HCT116 (cell line): Measurements from ENCODE around the gene SAMD14.

Experiments used
- EZH2 ChIP-seq: fragments of 200-600 bp; sonication (generic); IDR thresholded peaks from 2 replicates; pipeline ENCODE4 v1.6.1; 2017; ENCODE audit warnings: antibody characterized with exemption, mixed run types
- POLR2AphosphoS5 ChIP-seq: IDR thresholded peaks from 2 replicates; pipeline ENCODE4 v1.6.1; 2011; ENCODE audit warnings: mild to moderate bottlenecking, low read depth, low read length, moderate library complexity
- SP1 ChIP-seq: IDR thresholded peaks from 2 replicates; pipeline ENCODE4 v1.6.1; 2012; ENCODE audit warnings: low read depth
- YY1 ChIP-seq: IDR thresholded peaks from 2 replicates; pipeline ENCODE4 v1.6.1; 2011; ENCODE audit warnings: low read length, low read depth, moderate library complexity, mild to moderate bottlenecking; ENCODE audit not compliant: insufficient replicate concordance; ENCODE audit errors: extremely low read depth
- ZNF274 ChIP-seq: fragments of 200-500 bp; sonication (Bioruptor generic); IDR thresholded peaks from 2 replicates; pipeline ENCODE4 v1.6.1; 2014; ENCODE audit warnings: mild to moderate bottlenecking, low read depth, low read length, inconsistent platforms
- TF ChIP-seq, protein P1 (sequence below), 3 experiments: fragments of 200-600 bp in 1 of 3; sonication (generic) in 1 of 3; IDR thresholded peaks in 2 of 3; conservative IDR thresholded peaks in 1 of 3; 2 replicates each; pipeline ENCODE4 v1.5.1; 2012 to 2017; ENCODE audit warnings: low read depth in 2 of 3, low read length in 2 of 3, antibody characterized with exemption in 1 of 3, borderline replicate concordance in 1 of 3, control low read depth in 1 of 3, mild to moderate bottlenecking in 1 of 3, mixed read lengths in 1 of 3, mixed run types in 1 of 3, moderate library complexity in 1 of 3; ENCODE audit not compliant: insufficient read depth in 1 of 3
- TF ChIP-seq, protein P2 (sequence below): IDR thresholded peaks from 2 replicates; pipeline ENCODE4 v1.6.1; 2012; ENCODE audit warnings: low read depth

DNA sequence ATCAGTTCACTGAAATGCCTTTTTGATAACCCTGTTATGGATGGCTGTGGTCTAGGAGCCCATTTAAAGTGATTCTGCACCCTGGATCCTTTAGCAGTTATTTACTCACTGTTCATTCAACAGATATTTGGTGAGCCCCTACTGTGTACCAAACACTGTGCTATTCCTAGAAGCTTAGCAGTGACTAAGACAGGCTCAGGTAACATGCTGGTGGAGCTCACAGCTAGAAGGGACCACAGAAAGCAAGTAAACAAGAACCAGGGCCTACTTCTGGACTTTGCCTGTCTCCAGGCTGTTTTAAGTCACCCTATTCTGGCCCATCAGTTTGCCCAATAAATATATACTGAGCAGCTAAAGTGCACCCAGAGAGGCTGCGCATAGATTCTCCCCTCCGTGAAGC, 63.0 kb downstream of the SAMD14 start:
- TF ChIP-seq, protein P1, sequence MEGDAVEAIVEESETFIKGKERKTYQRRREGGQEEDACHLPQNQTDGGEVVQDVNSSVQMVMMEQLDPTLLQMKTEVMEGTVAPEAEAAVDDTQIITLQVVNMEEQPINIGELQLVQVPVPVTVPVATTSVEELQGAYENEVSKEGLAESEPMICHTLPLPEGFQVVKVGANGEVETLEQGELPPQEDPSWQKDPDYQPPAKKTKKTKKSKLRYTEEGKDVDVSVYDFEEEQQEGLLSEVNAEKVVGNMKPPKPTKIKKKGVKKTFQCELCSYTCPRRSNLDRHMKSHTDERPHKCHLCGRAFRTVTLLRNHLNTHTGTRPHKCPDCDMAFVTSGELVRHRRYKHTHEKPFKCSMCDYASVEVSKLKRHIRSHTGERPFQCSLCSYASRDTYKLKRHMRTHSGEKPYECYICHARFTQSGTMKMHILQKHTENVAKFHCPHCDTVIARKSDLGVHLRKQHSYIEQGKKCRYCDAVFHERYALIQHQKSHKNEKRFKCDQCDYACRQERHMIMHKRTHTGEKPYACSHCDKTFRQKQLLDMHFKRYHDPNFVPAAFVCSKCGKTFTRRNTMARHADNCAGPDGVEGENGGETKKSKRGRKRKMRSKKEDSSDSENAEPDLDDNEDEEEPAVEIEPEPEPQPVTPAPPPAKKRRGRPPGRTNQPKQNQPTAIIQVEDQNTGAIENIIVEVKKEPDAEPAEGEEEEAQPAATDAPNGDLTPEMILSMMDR (IDR thresholded peaks at IDR 0.05 in 2 of 3, conservative IDR thresholded peaks at IDR 0.05 in 1 of 3; ENCODE audit: borderline replicate concordance in 1 of 3, insufficient read depth in 1 of 3, low read depth in 2 of 3, low read length in 2 of 3), result no peak
- TF ChIP-seq SP1 (no peak), POLR2AphosphoS5 (no peak), YY1 (no peak), EZH2 (no peak), ZNF274 (no peak)
- TF ChIP-seq, protein P2, sequence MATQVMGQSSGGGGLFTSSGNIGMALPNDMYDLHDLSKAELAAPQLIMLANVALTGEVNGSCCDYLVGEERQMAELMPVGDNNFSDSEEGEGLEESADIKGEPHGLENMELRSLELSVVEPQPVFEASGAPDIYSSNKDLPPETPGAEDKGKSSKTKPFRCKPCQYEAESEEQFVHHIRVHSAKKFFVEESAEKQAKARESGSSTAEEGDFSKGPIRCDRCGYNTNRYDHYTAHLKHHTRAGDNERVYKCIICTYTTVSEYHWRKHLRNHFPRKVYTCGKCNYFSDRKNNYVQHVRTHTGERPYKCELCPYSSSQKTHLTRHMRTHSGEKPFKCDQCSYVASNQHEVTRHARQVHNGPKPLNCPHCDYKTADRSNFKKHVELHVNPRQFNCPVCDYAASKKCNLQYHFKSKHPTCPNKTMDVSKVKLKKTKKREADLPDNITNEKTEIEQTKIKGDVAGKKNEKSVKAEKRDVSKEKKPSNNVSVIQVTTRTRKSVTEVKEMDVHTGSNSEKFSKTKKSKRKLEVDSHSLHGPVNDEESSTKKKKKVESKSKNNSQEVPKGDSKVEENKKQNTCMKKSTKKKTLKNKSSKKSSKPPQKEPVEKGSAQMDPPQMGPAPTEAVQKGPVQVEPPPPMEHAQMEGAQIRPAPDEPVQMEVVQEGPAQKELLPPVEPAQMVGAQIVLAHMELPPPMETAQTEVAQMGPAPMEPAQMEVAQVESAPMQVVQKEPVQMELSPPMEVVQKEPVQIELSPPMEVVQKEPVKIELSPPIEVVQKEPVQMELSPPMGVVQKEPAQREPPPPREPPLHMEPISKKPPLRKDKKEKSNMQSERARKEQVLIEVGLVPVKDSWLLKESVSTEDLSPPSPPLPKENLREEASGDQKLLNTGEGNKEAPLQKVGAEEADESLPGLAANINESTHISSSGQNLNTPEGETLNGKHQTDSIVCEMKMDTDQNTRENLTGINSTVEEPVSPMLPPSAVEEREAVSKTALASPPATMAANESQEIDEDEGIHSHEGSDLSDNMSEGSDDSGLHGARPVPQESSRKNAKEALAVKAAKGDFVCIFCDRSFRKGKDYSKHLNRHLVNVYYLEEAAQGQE, result no peak
